Measurements from ENCODE around the gene USP12. TPM values are rescaled to one million over a fixed set of nuclear protein-coding genes. Genes with fewer than 3 reads are reported as not detected.

The USP12 gene
- total RNA-seq, 2 experiments from 2014 or later, result 35.7 to 40.1 TPM

- POLR2A ChIA-PET, result no interaction called here
- no peak for ATAC-seq
- Mint-ChIP-seq H3K27ac (no peak overlapping the region), H3K9me3 (no peaks in the 10 kb centered on the region), H3K27me3 (no peaks in the 10 kb centered on the region), H3K4me1 (ENCODE audit: low read depth) (peaks cover 67% of the 10 kb centered on the region), H3K36me3 (ENCODE audit: low read depth) (peaks cover 16% of the 10 kb centered on the region), H3K4me3 (no peak overlapping the region)
- TF ChIP-seq CTCF (IDR thresholded peaks at IDR 0.05), result no peak
- intact Hi-C loops (cut with micrococcal nuclease), result no loop called here
- CTCF ChIA-PET, result interaction anchor here (0.6 kb wide), 1 partner anchor 13 kb away, joined by 4 read pairs; no protein-coding TSS in a partner anchor
- no peak for DNase-seq
Observed at GRCh38 chr13:27166313-27166712, 5.3 kb downstream of the USP12 start.

GRCh38 chr13:27161980-27162379 is 9.6 kb downstream of the USP12 start:
- peaks cover 65% of the 10 kb centered on the region for H3K4me1 Mint-ChIP-seq (ENCODE audit: low read depth)
- ChIA-PET POLR2A (interaction anchor here (1.0 to 1.7 kb wide), 4 partner anchors 9 to 30 kb away, joined by 3 to 6 read pairs (median 4); no protein-coding TSS in a partner anchor), CTCF (interaction anchor here (1.1 to 4.8 kb wide), 2 partner anchors 9 to 13 kb away, joined by 3 to 17 read pairs; no protein-coding TSS in a partner anchor)
- peaks cover 4% of the 10 kb centered on the region for H3K9me3 Mint-ChIP-seq
- H3K27ac Mint-ChIP-seq, result no peak overlapping the region
- H3K27me3 Mint-ChIP-seq, result no peaks in the 10 kb centered on the region
- peaks cover 31% of the 10 kb centered on the region for H3K36me3 Mint-ChIP-seq (ENCODE audit: low read depth)
- DNase-seq (no peak), ATAC-seq (no peak)
- intact Hi-C loops (cut with micrococcal nuclease), result no loop called here
- no peak for TF ChIP-seq CTCF (IDR thresholded peaks at IDR 0.05)
- H3K4me3 Mint-ChIP-seq, result no peak overlapping the region

GRCh38 chr13:27161423-27161822 is 10.2 kb downstream of the USP12 start:
- POLR2A ChIA-PET, result interaction anchor here (1.0 to 1.7 kb wide), 5 partner anchors 8 to 30 kb away, joined by 3 to 6 read pairs (median 4); no protein-coding TSS in a partner anchor
- Mint-ChIP-seq H3K36me3 (ENCODE audit: low read depth) (peaks cover 36% of the 10 kb centered on the region), H3K27ac (no peak overlapping the region), H3K27me3 (no peaks in the 10 kb centered on the region), H3K4me1 (ENCODE audit: low read depth) (peaks cover 62% of the 10 kb centered on the region), H3K4me3 (no peak overlapping the region), H3K9me3 (peaks cover 7% of the 10 kb centered on the region)
- CTCF ChIA-PET, result interaction anchor here (1.1 to 4.8 kb wide), 2 partner anchors 8 to 12 kb away, joined by 3 to 17 read pairs; no protein-coding TSS in a partner anchor
- intact Hi-C loops (cut with micrococcal nuclease), result no loop called here
- DNase-seq, result no peak
- no peak for TF ChIP-seq CTCF (IDR thresholded peaks at IDR 0.05)
- ATAC-seq, result no peak

GRCh38 chr13:27160657-27161295 is 10.8 kb downstream of the USP12 start:
- intact Hi-C loops (cut with micrococcal nuclease), result no loop called here
- no peak for TF ChIP-seq CTCF (IDR thresholded peaks at IDR 0.05)
- Mint-ChIP-seq H3K27me3 (no peaks in the 10 kb centered on the region), H3K27ac (peak overlapping the region; percentile 54), H3K36me3 (ENCODE audit: low read depth) (peaks cover 42% of the 10 kb centered on the region), H3K4me1 (ENCODE audit: low read depth) (peaks cover 60% of the 10 kb centered on the region), H3K9me3 (peaks cover 11% of the 10 kb centered on the region), H3K4me3 (peak overlapping the region; percentile 34)
- DNase-seq (no peak), ATAC-seq (no peak)
- POLR2A ChIA-PET, result interaction anchor here (0.6 to 1.7 kb wide), 4 partner anchors 13 to 66 kb away, joined by 3 to 6 read pairs (median 5); no protein-coding TSS in a partner anchor
- CTCF ChIA-PET, result interaction anchor here (0.7 to 4.8 kb wide), 3 partner anchors 8 to 28 kb away, joined by 3 to 17 read pairs (median 5); no protein-coding TSS in a partner anchor
